Measurements from ENCODE around the gene CCDC136. TPM values are rescaled to one million over a fixed set of nuclear protein-coding genes. Genes with fewer than 3 reads are reported as not detected.

The CCDC136 gene
- total RNA-seq, result 0.76 TPM

- ATAC-seq, result peak; percentile 77
Measured at GRCh38 chr7:128791121-128791971, at the start of gene CCDC136. CCDC136 (plus strand) TSS chr7:128791968; CDS start chr7:128792412, 444 bp downstream.

GRCh38 chr7:128742206-128742605 is 49.6 kb upstream of the CCDC136 start:
- no peak for ATAC-seq

- no peak for ATAC-seq
Measured at GRCh38 chr7:128743112-128743772, 48.5 kb upstream of the CCDC136 start.

GRCh38 chr7:128744366-128744905 is 47.3 kb upstream of the CCDC136 start:
- no peak for ATAC-seq

- ATAC-seq, result no peak
Measured at GRCh38 chr7:128745706-128746105, 46.1 kb upstream of the CCDC136 start.

GRCh38 chr7:128747327-128748079 is 44.3 kb upstream of the CCDC136 start:
- no peak for ATAC-seq

GRCh38 chr7:128752251-128752650 is 39.5 kb upstream of the CCDC136 start:
- ATAC-seq, result no peak

GRCh38 chr7:128755075-128755818 is 36.5 kb upstream of the CCDC136 start:
- no peak for ATAC-seq

- no peak for ATAC-seq
Measured at GRCh38 chr7:128755819-128756476, 35.8 kb upstream of the CCDC136 start.

GRCh38 chr7:128757203-128757602 is 34.6 kb upstream of the CCDC136 start:
- no peak for ATAC-seq

- no peak for ATAC-seq
Measured at GRCh38 chr7:128758553-128758952, 33.2 kb upstream of the CCDC136 start.

GRCh38 chr7:128759242-128759641 is 32.5 kb upstream of the CCDC136 start:
- ATAC-seq, result no peak

- no peak for ATAC-seq
Measured at GRCh38 chr7:128763541-128763940, 28.2 kb upstream of the CCDC136 start.

- ATAC-seq, result no peak
Measured at GRCh38 chr7:128767475-128768110, 24.2 kb upstream of the CCDC136 start.

- ATAC-seq, result no peak
Measured at GRCh38 chr7:128770233-128770632, 21.5 kb upstream of the CCDC136 start.

GRCh38 chr7:128773604-128774003 is 18.2 kb upstream of the CCDC136 start:
- ATAC-seq, result no peak

- no peak for ATAC-seq
Measured at GRCh38 chr7:128774029-128774689, 17.6 kb upstream of the CCDC136 start.

- no peak for ATAC-seq
Measured at GRCh38 chr7:128774921-128775320, 16.8 kb upstream of the CCDC136 start.

GRCh38 chr7:128775744-128776474 is 15.9 kb upstream of the CCDC136 start, which contains the start of gene OPN1SW:
OPN1SW (minus strand) TSS chr7:128775794; CDS start chr7:128775781, 13 bp downstream.
- ATAC-seq, result no peak
